GM06990 (cell line): ENCODE measurements around the gene SLC38A10.
A peak's percentile ranks its signal among the peaks of the same experiment; 100 is the strongest.

Source experiments
- DNase-seq: peaks from one replicate; pipeline ENCODE4 v3.0.0-alpha.2; 2011; ENCODE audit not compliant: insufficient read length; ENCODE audit errors: extremely low read depth
- H3K27me3 ChIP-seq: replicated peaks from 2 replicates; pipeline ENCODE4 v1.6.0; 2011; ENCODE audit warnings: low read length; ENCODE audit not compliant: control insufficient read depth, insufficient read depth
- H3K36me3 ChIP-seq: 2 replicates; pipeline ENCODE4 v1.5.1; 2011; ENCODE audit warnings: low read length; ENCODE audit not compliant: control insufficient read depth, insufficient read depth
- H3K4me3 ChIP-seq: replicated peaks from 2 replicates; pipeline ENCODE4 v1.5.1; 2011; ENCODE audit warnings: low read depth, mild to moderate bottlenecking, control low read depth, low read length
- CTCF ChIP-seq: IDR thresholded peaks from 2 replicates; pipeline ENCODE4 v1.5.1; 2011; ENCODE audit warnings: low read length, control low read depth, mild to moderate bottlenecking, inconsistent platforms; ENCODE audit not compliant: insufficient read depth, poor library complexity, severe bottlenecking

SLC38A10 gene

DNA sequence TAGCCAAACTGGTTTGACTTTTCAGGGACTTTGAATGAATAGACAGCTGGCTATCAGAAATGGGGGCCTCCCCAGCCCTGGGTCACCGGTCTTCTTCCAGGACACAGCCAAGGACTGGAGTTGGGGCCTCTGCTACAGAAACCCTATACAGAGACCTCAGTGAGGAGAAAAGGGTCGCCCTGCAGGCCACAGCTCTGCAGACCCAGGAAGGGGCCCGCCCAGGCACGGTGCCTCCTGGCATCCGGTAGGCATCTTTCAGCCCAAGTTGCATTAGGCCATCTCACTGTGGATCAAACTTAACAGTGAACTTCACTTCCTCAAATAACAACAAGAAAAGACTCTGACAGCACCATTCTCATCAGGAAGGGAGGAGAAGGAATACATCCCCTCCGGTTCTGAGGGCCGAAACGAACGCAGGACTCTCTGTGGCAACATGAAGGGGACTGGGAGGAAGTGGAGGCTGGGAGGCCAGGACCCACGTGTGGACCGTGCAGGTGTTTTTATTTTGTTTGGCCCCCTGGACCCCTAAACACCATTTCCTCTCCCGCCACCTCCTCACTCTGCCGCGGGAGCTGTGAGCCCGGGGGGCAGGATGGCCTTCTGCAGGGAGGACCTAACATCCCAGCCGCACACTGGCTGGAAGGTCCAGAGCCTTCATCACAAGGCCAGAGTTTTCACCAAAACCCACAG lies 7.2 kb downstream of the SLC38A10 start:
- TF ChIP-seq CTCF = no peak
- no peak overlapping the region for H3K4me3 ChIP-seq
- no peaks in the 10 kb centered on the region for H3K27me3 ChIP-seq
- no peak for DNase-seq
- peaks cover 23% of the 10 kb centered on the region for H3K36me3 ChIP-seq

DNA sequence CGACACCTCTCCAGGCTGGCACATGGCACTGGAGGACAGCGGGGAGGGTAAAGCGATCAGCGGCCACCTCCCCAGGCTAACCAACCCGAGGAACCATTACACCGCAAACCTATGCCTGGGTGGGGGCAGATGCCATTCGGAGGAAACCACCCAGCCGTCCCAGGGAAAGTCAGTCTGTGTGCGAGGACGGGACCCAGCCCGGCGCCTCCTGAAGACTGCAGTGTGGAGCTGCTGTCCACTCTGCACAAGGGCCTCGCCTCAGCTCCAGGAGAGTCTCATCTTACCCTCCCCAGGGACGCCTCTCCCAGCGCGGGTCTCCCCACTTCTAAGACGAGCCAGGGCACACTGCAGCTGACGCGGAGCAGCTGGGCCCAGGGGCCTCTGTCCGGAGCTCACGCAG lies 8.0 kb downstream of the SLC38A10 start:
- DNase-seq = no peak
- H3K36me3 ChIP-seq = peaks cover 27% of the 10 kb centered on the region
- no peaks in the 10 kb centered on the region for H3K27me3 ChIP-seq
- no peak overlapping the region for H3K4me3 ChIP-seq
- TF ChIP-seq CTCF = no peak

DNA sequence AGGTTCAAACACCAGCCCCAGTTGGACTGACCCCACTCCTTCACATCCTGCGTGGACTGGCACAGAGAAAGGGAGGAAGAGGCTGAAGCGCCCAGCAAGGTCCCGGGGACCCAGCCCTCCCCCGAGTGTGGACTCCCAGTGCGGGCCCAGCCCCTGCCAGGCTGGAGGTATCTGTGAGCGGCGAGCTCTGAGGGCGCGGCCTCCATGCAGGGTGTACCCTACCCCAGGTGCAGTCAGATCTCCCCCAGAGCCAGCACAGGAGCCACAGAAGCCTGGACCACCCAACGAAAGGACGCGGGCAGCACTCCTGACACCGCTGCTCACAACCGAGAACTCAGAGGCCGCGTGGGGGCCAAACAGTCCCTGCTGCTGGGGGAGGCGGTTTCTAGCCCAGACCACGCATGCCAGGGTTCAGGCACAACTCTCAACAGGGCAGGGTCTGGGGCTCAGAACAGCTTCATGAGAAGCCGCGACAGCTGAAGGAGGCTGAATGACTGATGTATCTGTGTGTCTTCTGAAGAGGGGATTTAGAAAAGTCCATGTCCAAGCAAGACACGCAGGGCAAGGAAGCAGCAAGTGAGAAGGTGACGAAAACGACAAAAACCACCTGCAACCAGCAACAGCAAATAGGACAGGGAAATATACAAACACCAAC lies 8.5 kb downstream of the SLC38A10 start:
- Histone ChIP-seq H3K27me3 (no peaks in the 10 kb centered on the region), H3K4me3 (no peak overlapping the region), H3K36me3 (peaks cover 32% of the 10 kb centered on the region)
- no peak for TF ChIP-seq CTCF
- DNase-seq = no peak

GRCh38 chr17:81285894-81286293 lies 9.2 kb downstream of the SLC38A10 start:
- Histone ChIP-seq H3K4me3 (peak overlapping the region; percentile 69), H3K27me3 (no peaks in the 10 kb centered on the region), H3K36me3 (peaks cover 32% of the 10 kb centered on the region)
- DNase-seq = no peak
- TF ChIP-seq CTCF = no peak

DNA sequence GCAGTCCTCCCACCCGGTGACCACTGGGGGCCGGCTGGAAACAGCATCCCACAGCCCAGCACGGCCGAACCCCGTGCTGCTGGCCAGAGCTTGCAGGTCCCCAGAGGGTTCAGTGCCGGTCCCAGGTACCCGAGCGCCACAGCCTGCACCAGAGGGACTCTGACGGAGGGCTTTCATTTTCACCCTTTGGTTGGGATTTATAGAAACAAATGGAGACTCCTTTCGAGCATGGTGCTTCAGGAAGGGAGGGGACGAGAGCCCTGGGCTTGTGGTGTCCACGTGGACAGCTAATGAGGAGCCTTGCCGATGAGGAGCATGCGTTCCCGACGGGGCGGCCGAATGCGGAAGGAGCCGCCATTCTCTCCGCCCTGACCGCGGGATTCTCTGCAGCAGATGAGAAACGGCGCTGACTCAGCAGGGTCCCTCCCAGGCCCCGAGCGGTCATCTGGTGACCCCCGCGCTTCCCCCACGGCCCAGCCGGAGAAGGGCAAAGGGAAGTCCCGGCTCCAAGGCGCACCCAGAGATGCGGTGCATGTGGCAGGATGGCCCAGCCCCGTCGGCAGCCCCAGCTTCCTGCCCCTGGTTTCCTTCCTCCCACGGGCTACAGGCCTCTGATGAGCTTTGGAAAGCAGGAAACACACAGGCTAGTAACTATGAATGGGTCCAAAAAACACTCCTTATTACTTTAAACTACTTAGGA lies 9.8 kb downstream of the SLC38A10 start:
- Histone ChIP-seq H3K4me3 (peak overlapping the region; percentile 69), H3K27me3 (no peaks in the 10 kb centered on the region), H3K36me3 (peaks cover 32% of the 10 kb centered on the region)
- TF ChIP-seq CTCF = no peak
- peak; percentile 65 for DNase-seq
